WTC11 (cell line): ENCODE results near the gene KCNJ16. TPM values are rescaled to one million over a fixed set of nuclear protein-coding genes. Genes with fewer than 3 reads are reported as not detected.

Experiments used
- ATAC-seq: fragments of 200-7000 bp; cut with Tn5 transposase; 2 replicates; pipeline ENCODE4 v1.10.0; 2021; ENCODE audit warnings: mild to moderate bottlenecking, moderate library complexity
- CTCF ChIA-PET: fragments of 300-600 bp; sonication (Branson Sonifier 250); formaldehyde crosslinking; loops from one replicate; lab custom pipeline; 2021; ENCODE audit warnings: antibody characterized with exemption; lab: Charles Lee
- POLR2A ChIA-PET: fragments of 350-600 bp; sonication (Branson Sonifier 250); formaldehyde crosslinking; loops from one replicate; lab custom pipeline; 2021; ENCODE audit warnings: antibody characterized with exemption; lab: Charles Lee
- DNase-seq: peaks from one replicate; pipeline ENCODE4 v3.0.0; 2021; ENCODE audit warnings: low spot score
- H3K27ac Mint-ChIP-seq: 2 replicates; pipeline ENCODE4 v1.8.0; 2021; ENCODE audit warnings: mixed read lengths
- H3K27me3 Mint-ChIP-seq: 2 replicates; pipeline ENCODE4 v1.8.0; 2021; ENCODE audit warnings: low read depth, mild to moderate bottlenecking, moderate library complexity, mixed read lengths
- H3K36me3 Mint-ChIP-seq: 2 replicates; pipeline ENCODE4 v1.8.0; 2021; ENCODE audit warnings: mixed read lengths
- H3K4me1 Mint-ChIP-seq: 2 replicates; pipeline ENCODE4 v1.8.0; 2022; ENCODE audit warnings: mixed read lengths
- H3K4me3 Mint-ChIP-seq: 2 replicates; pipeline ENCODE4 v1.8.0; 2021; ENCODE audit warnings: mild to moderate bottlenecking, moderate library complexity, mixed read lengths
- H3K9me3 Mint-ChIP-seq: 2 replicates; pipeline ENCODE4 v1.8.0; 2021; ENCODE audit warnings: mixed read lengths
- E2F1 ChIP-seq: sonication (generic); formaldehyde crosslinking; IDR thresholded peaks from 2 replicates; pipeline ENCODE4 v1.8.0; 2022; ENCODE audit warnings: mild to moderate bottlenecking, missing genetic modification reagents
- ERG ChIP-seq: fragments of 250-450 bp; sonication (Bioruptor Pico); IDR thresholded peaks from 2 replicates; pipeline ENCODE4 v1.8.0; 2021; ENCODE audit warnings: mild to moderate bottlenecking
- ETV6 ChIP-seq: sonication (generic); formaldehyde crosslinking; IDR thresholded peaks from 2 replicates; pipeline ENCODE4 v1.8.1; 2022; ENCODE audit warnings: mild to moderate bottlenecking, missing genetic modification reagents
- FOXP4 ChIP-seq: sonication (generic); formaldehyde crosslinking; IDR thresholded peaks from 2 replicates; pipeline ENCODE4 v1.8.0; 2022; ENCODE audit warnings: mild to moderate bottlenecking, missing genetic modification reagents
- GABPB1 ChIP-seq: sonication (generic); formaldehyde crosslinking; IDR thresholded peaks from 2 replicates; pipeline ENCODE4 v1.8.1; 2023; ENCODE audit warnings: mild to moderate bottlenecking, missing genetic modification reagents
- JUN ChIP-seq: sonication (generic); formaldehyde crosslinking; IDR thresholded peaks from 2 replicates; pipeline ENCODE4 v1.8.0; 2023; ENCODE audit warnings: mild to moderate bottlenecking, missing genetic modification reagents
- KAT7 ChIP-seq: sonication (generic); formaldehyde crosslinking; IDR thresholded peaks from 2 replicates; pipeline ENCODE4 v1.8.1; 2023; ENCODE audit warnings: missing genetic modification reagents, mild to moderate bottlenecking, borderline replicate concordance
- NFATC4 ChIP-seq: fragments of 250-450 bp; sonication (Bioruptor Pico); IDR thresholded peaks from 2 replicates; pipeline ENCODE4 v1.9.0; 2021; ENCODE audit warnings: mild to moderate bottlenecking
- NFYB ChIP-seq: sonication (generic); formaldehyde crosslinking; conservative IDR thresholded peaks from 2 replicates; pipeline ENCODE4 v1.8.0; 2022; ENCODE audit warnings: low read depth, missing genetic modification reagents
- PRDM15 ChIP-seq: sonication (generic); formaldehyde crosslinking; IDR thresholded peaks from 2 replicates; pipeline ENCODE4 v1.8.0; 2022; ENCODE audit warnings: missing genetic modification reagents
- PREB ChIP-seq: sonication (generic); formaldehyde crosslinking; IDR thresholded peaks from 2 replicates; pipeline ENCODE4 v1.8.1; 2022; ENCODE audit warnings: mild to moderate bottlenecking, missing genetic modification reagents, moderate library complexity, borderline replicate concordance
- RELA ChIP-seq: sonication (generic); formaldehyde crosslinking; IDR thresholded peaks from 2 replicates; pipeline ENCODE4 v1.8.1; 2022; ENCODE audit warnings: missing genetic modification reagents, mild to moderate bottlenecking, borderline replicate concordance
- ZNF138 ChIP-seq: sonication (generic); formaldehyde crosslinking; conservative IDR thresholded peaks from 2 replicates; pipeline ENCODE4 v1.8.1; 2022; ENCODE audit warnings: mild to moderate bottlenecking, moderate library complexity, missing genetic modification reagents
- ZNF232 ChIP-seq: sonication (generic); formaldehyde crosslinking; IDR thresholded peaks from 2 replicates; pipeline ENCODE4 v1.8.0; 2022; ENCODE audit warnings: mild to moderate bottlenecking, missing genetic modification reagents
- ZNF396 ChIP-seq: fragments of 250-450 bp; sonication (Bioruptor Pico); IDR thresholded peaks from 2 replicates; pipeline ENCODE4 v1.8.0; 2021; ENCODE audit warnings: mild to moderate bottlenecking, moderate library complexity, borderline replicate concordance
- ZNF671 ChIP-seq: fragments of 250-450 bp; sonication (Bioruptor Pico); IDR thresholded peaks from 2 replicates; pipeline ENCODE4 v1.8.0; 2021; ENCODE audit warnings: mild to moderate bottlenecking
- total RNA-seq: library from RNA; stranded (reverse); gene quantifications from 3 replicates; pipeline ENCODE4 v1.2.3, GENCODE V29; 2021

The KCNJ16 gene
- total RNA-seq, 1 experiment from 2014 or later: not detected

- no peak for TF ChIP-seq ERG (CRISPR knock-in tag)
- TF ChIP-seq ZNF396 (CRISPR knock-in tag): no peak
- no peak for TF ChIP-seq ZNF232 (CRISPR knock-in tag)
- no peak for TF ChIP-seq ETV6 (CRISPR knock-in tag)
- TF ChIP-seq NFATC4: no peak
- no peak for TF ChIP-seq PREB (CRISPR knock-in tag)
- TF ChIP-seq RELA: no peak
- no peak for TF ChIP-seq PRDM15 (CRISPR knock-in tag)
- TF ChIP-seq ZNF671 (CRISPR knock-in tag): no peak
Measured at GRCh38 chr17:70119983-70120382, 45.0 kb downstream of the KCNJ16 start (continued).

GRCh38 chr17:70120425-70120824, 45.4 kb downstream of the KCNJ16 start:
- peaks cover 39% of the 10 kb centered on the region for H3K9me3 Mint-ChIP-seq
- peaks cover 16% of the 10 kb centered on the region; the same call in 1 of the 2 replicates for H3K36me3 Mint-ChIP-seq
- ChIA-PET CTCF (no interaction called here), POLR2A (no interaction called here)
- no peak for ATAC-seq
- no peak for DNase-seq
- peaks cover 9% of the 10 kb centered on the region for H3K4me1 Mint-ChIP-seq
- TF ChIP-seq FOXP4: no peak
- no peak for TF ChIP-seq ZNF232 (CRISPR knock-in tag)
- no peak for TF ChIP-seq ZNF671 (CRISPR knock-in tag)
- no peak for TF ChIP-seq PREB (CRISPR knock-in tag)
- TF ChIP-seq ZNF138 (CRISPR knock-in tag): no peak
- TF ChIP-seq JUN (CRISPR knock-in tag): no peak
- TF ChIP-seq GABPB1: no peak
- TF ChIP-seq NFYB (CRISPR knock-in tag): no peak
- no peak for TF ChIP-seq E2F1 (CRISPR knock-in tag)
- no peak for TF ChIP-seq KAT7
- TF ChIP-seq NFATC4: no peak
- no peak for TF ChIP-seq PRDM15 (CRISPR knock-in tag)
- no peak overlapping the region for H3K27ac Mint-ChIP-seq
- H3K4me3 Mint-ChIP-seq: no peak overlapping the region
- H3K27me3 Mint-ChIP-seq: no peaks in the 10 kb centered on the region
